ENCODE measurements around the gene KLHDC9. TPM values are rescaled to one million over a fixed set of nuclear protein-coding genes. Genes with fewer than 3 reads are reported as not detected.

Gene KLHDC9
- total RNA-seq, 2 experiments from 2014 or later: 0.43 TPM; not detected in 1

DNA sequence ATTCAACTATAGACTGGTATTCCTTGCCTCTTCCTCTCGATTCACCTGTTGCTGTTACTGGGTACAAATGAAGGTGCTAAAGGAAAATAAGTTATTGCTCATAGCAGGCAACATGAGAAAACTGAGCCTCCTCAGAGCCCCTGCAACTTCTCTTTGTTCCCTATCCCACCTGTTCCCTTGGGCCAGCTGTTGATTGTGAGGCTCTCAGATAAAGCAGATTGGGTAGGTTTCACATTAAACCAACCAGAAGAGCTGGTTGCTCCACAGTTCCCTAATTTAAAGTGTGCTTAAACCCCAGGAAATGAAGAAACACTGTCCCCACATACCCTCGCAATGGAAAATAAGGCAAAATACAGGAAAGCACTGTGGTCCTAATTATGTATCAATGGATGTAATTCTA, 29.5 kb downstream of the KLHDC9 start:
- DNase-seq (no peak), ATAC-seq (no peak)
- intact Hi-C loops (cut with micrococcal nuclease): no loop called here
- Mint-ChIP-seq H3K4me1 (ENCODE audit: low read depth) (peaks cover 50% of the 10 kb centered on the region), H3K27ac (peak overlapping the region; percentile 73), H3K27me3 (no peaks in the 10 kb centered on the region), H3K36me3 (ENCODE audit: low read depth) (peaks cover 61% of the 10 kb centered on the region), H3K9me3 (no peaks in the 10 kb centered on the region), H3K4me3 (no peak overlapping the region)
- TF ChIP-seq, protein P1, sequence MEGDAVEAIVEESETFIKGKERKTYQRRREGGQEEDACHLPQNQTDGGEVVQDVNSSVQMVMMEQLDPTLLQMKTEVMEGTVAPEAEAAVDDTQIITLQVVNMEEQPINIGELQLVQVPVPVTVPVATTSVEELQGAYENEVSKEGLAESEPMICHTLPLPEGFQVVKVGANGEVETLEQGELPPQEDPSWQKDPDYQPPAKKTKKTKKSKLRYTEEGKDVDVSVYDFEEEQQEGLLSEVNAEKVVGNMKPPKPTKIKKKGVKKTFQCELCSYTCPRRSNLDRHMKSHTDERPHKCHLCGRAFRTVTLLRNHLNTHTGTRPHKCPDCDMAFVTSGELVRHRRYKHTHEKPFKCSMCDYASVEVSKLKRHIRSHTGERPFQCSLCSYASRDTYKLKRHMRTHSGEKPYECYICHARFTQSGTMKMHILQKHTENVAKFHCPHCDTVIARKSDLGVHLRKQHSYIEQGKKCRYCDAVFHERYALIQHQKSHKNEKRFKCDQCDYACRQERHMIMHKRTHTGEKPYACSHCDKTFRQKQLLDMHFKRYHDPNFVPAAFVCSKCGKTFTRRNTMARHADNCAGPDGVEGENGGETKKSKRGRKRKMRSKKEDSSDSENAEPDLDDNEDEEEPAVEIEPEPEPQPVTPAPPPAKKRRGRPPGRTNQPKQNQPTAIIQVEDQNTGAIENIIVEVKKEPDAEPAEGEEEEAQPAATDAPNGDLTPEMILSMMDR (IDR thresholded peaks at IDR 0.05): no peak
- POLR2A ChIA-PET: interaction anchor here (0.6 to 2.8 kb wide), 6 partner anchors 10 to 58 kb away, joined by 3 to 13 read pairs (median 4); partner anchors contain the start of genes ARHGAP30, NIT1 and PFDN2
- CTCF ChIA-PET: interaction anchor here (0.8 to 1.8 kb wide), 8 partner anchors 9 to 65 kb away, joined by 3 to 7 read pairs (median 3); partner anchors contain the start of genes KLHDC9, NIT1 and PFDN2

DNA sequence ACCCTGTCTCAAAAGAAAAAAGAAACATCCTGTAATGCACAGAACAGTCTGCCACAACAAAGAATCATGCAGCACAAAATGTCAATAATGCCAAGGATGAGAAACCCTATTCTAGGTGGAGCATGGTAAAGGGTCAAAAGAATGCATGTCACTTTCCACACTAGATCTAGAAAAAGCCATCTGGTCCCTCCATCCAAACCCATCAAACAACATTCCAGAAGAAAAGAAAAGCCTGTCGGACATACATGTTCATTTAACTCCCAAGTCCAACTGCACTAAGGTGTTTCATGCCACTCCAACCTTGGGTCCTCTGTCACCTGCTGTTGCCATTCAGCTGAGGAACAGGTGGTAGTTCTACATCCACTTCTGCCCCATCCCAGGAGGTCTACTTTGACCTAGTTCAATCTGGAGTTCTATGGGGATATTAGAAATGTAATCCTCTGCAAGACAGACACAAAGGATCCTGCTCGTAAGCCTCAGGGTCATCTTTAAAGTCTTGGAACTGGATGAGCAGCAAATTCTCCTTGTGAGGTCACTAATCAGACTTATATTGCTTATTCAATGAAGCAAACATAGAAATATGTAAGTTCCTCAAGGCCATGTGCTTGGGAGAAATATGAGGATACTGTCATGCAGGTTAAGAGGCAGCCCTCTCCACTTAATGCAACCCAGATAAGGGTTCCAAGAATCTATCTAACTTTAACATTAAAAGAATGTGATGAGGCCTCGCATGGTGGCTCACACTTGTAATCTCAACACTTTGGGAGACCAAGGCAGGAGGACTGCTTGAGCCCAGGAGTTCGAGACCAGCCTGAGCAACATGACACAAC, 30.6 kb downstream of the KLHDC9 start:
- TF ChIP-seq, protein P1 (IDR thresholded peaks at IDR 0.05): no peak
- peaks cover 46% of the 10 kb centered on the region for H3K4me1 Mint-ChIP-seq (ENCODE audit: low read depth)
- POLR2A ChIA-PET: interaction anchor here (0.9 kb wide), 1 partner anchor 83 kb away, joined by 3 read pairs; the partner anchor contains the start of gene USF1
- no peak for DNase-seq
- no peaks in the 10 kb centered on the region for H3K27me3 Mint-ChIP-seq
- no peak overlapping the region for H3K4me3 Mint-ChIP-seq
- intact Hi-C loops (cut with micrococcal nuclease): no loop called here
- peak overlapping the region; percentile 58 for H3K27ac Mint-ChIP-seq
- no peak for ATAC-seq
- peaks cover 52% of the 10 kb centered on the region for H3K36me3 Mint-ChIP-seq (ENCODE audit: low read depth)
- CTCF ChIA-PET: interaction anchor here (0.7 to 1.7 kb wide), 5 partner anchors 9 to 175 kb away, joined by 3 to 6 read pairs (median 3); partner anchors contain the start of genes ITLN2, NIT1 and PFDN2
- no peaks in the 10 kb centered on the region for H3K9me3 Mint-ChIP-seq

DNA sequence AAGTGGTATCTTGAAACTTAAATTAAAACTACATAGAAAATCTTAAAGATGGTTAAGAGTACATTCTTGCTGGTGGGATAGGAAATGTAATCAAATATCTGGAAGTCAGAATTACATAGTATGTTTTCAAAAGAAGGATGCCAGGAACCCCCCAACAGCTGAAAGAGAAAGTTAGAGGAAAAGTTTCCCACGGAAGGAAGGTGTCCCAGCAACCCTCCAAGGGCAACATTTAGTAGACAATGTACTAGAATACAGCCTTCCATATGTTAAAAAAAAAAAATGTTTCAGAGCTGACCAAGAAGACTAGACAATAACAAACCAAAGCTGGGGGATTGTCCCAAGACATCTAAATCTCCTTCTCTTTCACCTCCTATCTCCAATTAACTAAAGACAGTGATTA, 32.1 kb downstream of the KLHDC9 start:
- ChIA-PET CTCF (interaction anchor here (1.1 kb wide), 1 partner anchor 29 kb away, joined by 3 read pairs; no protein-coding TSS in a partner anchor), POLR2A (interaction anchor here (0.6 to 1.0 kb wide), 3 partner anchors 24 to 689 kb away, joined by 3 to 4 read pairs (median 3); no protein-coding TSS in a partner anchor)
- H3K9me3 Mint-ChIP-seq: no peaks in the 10 kb centered on the region
- DNase-seq (no peak), ATAC-seq (no peak)
- intact Hi-C loops (cut with micrococcal nuclease): no loop called here
- no peaks in the 10 kb centered on the region for H3K27me3 Mint-ChIP-seq
- TF ChIP-seq, protein P1 (IDR thresholded peaks at IDR 0.05): no peak
- peak overlapping the region; percentile 55 for H3K27ac Mint-ChIP-seq
- H3K36me3 Mint-ChIP-seq (ENCODE audit: low read depth): peaks cover 43% of the 10 kb centered on the region
- peaks cover 49% of the 10 kb centered on the region for H3K4me1 Mint-ChIP-seq (ENCODE audit: low read depth)
- H3K4me3 Mint-ChIP-seq: no peak overlapping the region

DNA sequence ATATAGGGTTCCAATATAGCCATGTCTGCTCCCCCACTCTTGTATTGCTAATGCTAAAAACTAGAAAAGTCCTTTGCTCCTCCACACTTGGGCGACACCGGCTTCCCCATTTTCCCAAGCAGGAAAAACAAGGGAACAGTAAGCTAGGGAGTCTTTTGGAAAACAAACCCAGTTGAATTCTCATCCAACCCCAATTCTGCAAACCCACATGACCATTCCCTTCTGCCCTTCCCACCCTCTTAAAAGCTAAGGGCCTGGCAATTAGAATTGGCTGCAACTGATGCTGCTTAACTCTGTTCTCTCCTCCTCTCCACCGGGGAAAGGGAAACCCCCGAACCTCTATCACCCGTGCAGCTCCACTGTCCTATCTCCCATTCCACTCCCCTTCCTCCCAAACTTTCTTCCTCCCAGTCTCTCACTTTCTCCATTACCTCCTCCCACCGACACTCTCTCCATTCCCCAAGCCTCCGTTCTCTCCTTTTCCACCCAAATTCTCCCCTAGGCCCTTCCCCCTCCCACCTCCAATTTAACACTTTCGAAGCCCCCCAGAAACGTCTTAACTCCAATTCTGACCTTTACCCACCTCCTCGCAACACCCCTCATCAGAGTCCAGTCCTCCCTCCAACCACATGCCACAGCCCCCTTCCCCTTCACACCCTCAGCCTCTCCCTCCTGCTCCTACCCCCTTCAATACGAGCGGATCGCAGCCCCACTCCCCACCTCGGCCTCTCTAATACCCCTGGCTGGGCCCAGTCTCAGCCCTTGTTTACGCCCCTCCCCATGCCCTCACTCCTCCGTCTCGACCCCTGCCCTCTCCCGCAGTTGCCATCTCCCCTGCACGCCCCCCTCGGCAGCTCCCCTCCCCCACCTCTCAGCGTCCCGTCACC, 33.6 kb downstream of the KLHDC9 start:
- no peaks in the 10 kb centered on the region for H3K27me3 Mint-ChIP-seq
- DNase-seq (peak; percentile 28), ATAC-seq (no peak)
- intact Hi-C loops (cut with micrococcal nuclease): no loop called here
- peaks cover 46% of the 10 kb centered on the region for H3K4me1 Mint-ChIP-seq (ENCODE audit: low read depth)
- H3K9me3 Mint-ChIP-seq: no peaks in the 10 kb centered on the region
- peaks cover 38% of the 10 kb centered on the region for H3K36me3 Mint-ChIP-seq (ENCODE audit: low read depth)
- POLR2A ChIA-PET: interaction anchor here (0.8 to 3.6 kb wide), 5 partner anchors 12 to 58 kb away, joined by 3 to 23 read pairs (median 6); partner anchors contain the start of gene UFC1
- TF ChIP-seq, protein P1 (IDR thresholded peaks at IDR 0.05): no peak
- no peak overlapping the region for H3K4me3 Mint-ChIP-seq
- CTCF ChIA-PET: interaction anchor here (1.1 to 3.0 kb wide), 4 partner anchors 34 to 134 kb away, joined by 3 to 10 read pairs (median 5); partner anchors contain the start of genes KLHDC9 and PPOX
- H3K27ac Mint-ChIP-seq: no peak overlapping the region
